GM18867 (cell line): ENCODE measurements around the gene TRIM25.

Experiments
- ATAC-seq: cut with Tn5 transposase; IDR thresholded peaks from one replicate; pipeline ENCODE4 v1.9.1; 2021; ENCODE audit warnings: mild to moderate bottlenecking, moderate library complexity; ENCODE audit not compliant: unreplicated experiment

Gene TRIM25

DNA sequence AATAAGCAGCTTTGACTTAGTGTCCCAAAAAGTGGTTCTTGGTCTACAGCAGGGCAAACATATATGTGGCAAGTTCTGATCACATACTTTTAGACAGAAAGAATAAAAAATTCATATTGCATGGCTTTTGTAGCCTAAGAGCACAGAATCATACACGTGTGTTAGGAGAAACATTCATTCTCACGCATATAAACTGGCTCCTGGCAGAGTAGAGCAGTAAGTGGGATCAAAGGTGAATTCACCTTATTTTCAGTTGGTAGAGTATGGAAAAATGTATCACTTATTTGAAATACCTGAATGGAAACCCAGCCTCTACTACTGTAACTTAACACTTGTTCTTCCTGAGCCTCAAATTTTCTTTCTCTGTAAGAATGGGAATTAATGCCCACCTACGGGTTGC is 45.1 kb downstream of the TRIM25 start:
- no peak for ATAC-seq

DNA sequence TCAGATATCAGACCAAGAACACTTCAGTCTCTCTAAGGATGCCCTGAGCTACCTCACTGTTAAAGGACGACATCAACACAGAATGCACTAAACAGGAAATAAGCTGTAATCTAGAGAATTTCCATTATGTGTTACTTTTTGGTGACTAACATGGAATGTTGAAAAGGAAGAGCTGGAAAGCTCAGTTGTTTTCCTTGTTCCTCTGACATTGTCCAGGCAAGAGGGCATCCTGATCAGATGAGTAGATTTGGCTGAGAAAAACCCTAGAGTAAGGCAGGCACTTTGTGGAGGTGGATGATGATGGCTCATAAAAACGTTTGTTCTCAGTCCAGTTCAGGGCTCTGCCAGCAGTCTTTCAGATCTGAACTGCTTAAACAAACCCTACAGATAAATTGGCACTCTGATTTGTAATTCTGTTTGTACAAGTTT is 45.9 kb downstream of the TRIM25 start:
- ATAC-seq, result no peak

DNA sequence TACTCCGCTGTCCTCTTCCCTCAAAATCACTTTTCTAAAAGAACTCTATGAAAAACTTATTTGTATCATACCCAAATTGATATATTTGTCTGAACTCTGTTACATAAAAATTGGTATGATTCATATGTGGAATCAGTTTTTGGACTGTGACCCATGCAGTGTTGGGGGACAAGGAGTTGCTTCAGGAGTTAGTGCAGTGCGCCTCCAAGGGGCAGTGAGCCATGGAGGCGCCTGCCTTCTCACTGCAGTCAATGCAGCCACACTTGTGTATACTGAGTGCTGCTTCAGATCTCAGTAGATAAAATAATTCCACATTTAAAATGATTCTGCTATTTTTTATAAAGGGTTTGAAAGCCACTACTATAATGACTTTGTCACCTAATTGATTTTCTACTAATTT is 47.4 kb downstream of the TRIM25 start:
- no peak for ATAC-seq

DNA sequence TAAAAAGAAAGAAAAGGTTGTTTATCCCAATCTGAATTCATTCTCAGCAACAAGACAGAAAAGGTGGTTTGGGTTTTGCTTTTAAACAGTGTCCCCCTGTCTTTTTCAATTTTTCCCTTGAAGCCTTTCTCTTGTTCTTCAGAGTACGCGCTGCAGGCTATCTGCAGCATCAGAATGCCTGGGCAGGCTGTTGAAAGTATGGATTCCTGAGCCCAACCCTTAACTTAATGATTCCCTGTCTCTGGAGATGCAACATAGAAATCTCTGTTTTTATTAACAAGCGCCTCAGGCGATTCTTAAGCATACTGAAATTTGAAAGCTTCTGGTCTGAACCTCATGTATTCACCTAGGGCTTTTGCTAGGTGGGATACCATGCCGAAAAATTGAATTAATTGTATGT is 47.8 kb downstream of the TRIM25 start:
- ATAC-seq, result no peak

DNA sequence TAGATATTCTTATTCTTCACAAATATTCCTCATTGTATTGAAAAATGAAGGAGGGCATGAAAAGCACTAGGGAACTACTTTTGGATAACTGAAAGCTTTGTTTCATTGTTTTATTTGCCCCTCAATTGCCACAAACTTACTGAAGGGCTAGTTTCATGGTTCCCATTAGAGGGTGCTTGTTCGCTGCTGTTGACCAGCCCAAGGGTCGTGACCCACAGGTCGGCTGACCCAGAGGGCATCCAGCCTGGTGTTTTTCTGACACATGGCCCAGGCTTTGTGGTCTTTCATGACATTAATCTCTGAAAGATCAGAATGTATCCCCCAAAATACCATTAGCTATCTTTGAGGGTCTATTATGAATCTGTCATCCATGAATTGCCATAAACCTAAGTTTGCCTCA is 49.9 kb downstream of the TRIM25 start:
- ATAC-seq, result no peak

DNA sequence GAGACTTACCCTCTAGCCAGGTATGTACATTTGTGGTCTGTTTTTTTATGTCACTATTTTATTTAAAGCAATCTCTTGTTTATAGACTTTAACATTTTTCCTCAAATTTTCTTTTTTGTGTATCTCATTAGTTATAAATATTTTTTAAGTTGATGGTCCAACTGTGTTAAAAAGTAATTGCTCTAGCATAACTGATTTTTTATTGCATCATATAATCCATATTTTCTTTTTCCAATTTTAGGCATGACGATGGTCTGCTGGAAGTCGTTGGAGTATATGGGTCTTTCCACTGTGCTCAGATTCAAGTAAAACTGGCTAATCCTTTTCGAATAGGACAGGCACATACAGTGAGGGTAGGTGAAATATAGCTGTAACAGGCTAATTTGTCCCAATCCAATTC is 52.0 kb downstream of the TRIM25 start:
- no peak for ATAC-seq

DNA sequence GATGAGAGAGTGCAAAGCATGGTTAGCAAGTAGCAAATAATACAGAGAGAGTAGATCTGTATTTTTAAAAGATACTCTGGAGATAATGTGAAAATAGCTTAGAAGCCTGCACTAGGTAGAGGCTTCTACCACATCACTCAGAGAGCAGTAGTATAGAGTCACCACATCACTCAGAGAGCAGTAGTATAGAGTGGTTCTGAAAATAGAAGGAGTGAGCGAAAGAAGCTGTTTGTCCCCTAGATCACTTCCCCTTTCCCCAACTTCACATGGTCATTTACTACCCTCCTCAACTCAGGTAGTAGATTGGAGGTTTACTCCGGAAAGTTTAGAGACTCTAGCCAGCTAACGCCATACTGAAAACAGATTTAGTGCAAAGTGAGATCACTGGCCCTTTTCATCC is 62.8 kb downstream of the TRIM25 start:
- no peak for ATAC-seq

DNA sequence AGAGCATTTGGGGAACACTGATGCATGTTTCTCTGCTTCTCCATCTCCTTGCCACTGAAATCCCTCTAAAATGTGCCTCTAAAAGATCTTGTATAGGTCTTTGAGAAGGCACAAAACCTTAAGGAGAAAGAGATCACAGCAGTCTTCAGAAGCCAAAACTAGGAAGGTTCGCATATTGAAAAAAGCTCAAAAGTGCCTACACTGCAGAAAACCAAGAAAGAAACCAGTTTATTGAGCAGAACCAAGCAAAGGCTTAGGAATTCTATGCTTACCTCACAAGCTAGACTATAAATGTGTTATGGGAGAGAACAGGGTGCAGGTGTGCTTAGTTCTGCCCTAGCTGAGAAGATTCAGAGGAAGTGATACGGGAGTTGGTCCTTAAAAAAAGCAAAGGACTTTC is 63.3 kb downstream of the TRIM25 start:
- no peak for ATAC-seq

DNA sequence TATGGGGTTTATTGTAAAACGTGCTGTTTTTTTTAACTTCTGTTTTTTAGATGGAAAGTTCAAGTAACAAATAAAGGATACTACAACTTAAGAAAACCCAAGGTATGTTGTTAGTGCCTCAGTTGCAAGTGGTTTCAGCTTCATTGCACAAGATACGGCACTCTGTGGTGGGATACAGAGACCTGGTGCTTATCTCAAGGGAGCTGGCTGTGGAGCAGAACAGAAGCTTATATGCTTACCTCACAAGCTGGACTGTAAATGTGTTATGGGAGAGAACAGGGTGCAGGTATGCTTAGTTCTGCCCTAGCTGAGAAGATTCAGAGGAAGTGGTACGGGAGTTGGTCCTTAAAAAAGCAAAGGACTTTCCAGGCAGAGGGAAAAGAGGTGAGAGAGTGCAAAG is 64.7 kb downstream of the TRIM25 start:
- ATAC-seq, result no peak

DNA sequence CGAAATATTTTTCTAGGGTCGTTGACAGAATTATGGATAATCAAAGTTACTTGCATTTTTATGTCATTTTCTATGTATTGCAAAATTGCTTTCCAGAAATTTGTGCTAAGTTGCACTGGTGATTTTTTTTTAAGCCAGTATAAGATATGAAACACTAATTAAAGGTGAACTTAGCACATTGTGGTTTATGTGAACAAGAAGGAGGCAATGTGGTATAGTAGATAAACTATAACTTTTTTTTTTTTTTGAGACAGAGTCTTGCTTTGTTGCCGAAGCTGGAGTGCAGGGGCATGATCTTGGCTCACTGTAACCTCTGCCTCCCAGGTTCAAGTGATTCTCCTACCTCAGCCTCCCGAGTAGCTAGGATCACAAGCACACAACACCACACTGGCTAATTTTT is 66.7 kb downstream of the TRIM25 start:
- ATAC-seq, result no peak

DNA sequence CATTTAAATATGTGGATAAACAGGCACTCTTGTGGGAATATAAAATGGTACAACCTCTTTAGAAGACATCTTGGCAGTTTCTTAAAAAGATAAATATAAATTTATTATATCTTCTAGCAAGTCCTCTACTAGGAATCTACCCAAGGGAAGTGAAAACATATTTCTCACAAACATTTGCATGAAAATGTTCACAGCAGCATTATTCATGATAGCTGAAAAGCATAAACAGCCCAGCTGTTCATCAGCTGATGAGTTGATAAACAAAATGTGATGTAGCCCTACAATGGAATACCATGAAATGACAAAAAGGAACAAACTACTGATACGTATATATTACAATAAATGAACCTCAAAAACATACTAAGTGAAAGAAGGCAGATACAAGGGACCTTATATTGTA is 67.9 kb downstream of the TRIM25 start:
- ATAC-seq, result peak; percentile 68

DNA sequence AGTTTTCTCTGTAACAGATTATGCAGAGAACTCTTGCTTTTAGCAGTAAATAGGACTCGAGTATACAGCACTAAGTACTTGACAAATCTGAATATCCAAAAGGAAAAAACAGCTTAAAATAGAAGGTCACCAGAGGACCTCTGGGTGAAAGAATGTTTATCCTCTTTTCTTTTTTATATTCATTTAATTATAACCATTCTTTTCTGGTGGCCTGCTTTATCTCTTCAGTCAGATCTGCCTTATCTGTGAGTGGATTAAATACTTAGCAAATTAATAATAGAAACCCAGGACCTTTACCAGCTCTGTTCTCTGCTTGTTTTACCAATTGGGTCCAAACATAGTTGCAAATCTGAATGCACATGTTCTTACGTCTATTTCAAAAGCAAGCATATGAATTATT is 71.3 kb downstream of the TRIM25 start:
- ATAC-seq, result no peak

DNA sequence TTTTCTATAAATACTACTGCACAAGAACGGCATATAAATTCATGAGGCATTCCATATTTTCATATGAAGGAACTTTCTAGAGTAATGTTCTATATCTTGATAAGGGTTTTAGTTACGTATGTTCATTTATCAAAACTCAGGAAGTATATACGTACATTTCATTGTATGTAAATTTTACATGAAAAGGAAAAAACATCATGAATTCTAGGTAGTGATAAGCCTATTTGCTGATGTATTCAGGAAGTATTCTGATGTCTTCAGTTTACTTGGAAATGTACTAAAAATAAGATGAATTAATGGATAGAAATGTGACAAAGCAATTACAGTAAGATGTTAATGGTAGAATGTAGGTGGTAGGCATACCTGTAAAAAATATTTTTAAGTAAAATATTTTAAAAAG is 75.2 kb downstream of the TRIM25 start:
- ATAC-seq, result no peak
